ENCODE measurements around the gene DMXL2. TPM values are rescaled to one million over a fixed set of nuclear protein-coding genes. Genes with fewer than 3 reads are reported as not detected.

DMXL2 gene
- total RNA-seq, 1 experiment from 2014 or later: 37.3 TPM

DNA sequence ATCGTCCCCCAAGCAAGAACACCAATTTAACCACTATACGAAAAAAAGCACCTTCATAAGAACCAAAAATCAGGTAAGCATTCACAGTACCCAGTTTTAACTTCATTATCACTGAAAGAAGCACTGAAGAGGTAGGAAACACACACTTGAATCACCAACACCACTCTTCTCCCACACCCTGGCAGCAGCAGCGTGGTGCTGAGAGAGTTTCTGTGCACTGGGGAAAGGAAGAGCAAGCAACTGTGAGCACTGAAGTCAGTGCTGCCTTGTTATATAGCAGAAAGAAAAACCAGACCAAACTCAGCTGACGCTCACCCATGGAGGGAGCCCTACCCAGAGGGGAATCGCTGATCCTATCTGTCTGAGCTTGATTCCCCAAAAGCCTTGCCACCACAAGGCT lies 98.2 kb downstream of the DMXL2 start:
- TF ChIP-seq POLR2AphosphoS5 (IDR thresholded peaks at IDR 0.05; ENCODE audit: low read depth, low read length) (no peak), TCF7L2 (IDR thresholded peaks at IDR 0.05; ENCODE audit: low read depth, low read length) (no peak), SIN3A (IDR thresholded peaks at IDR 0.05; ENCODE audit: borderline replicate concordance, insufficient read depth, low read depth, low read length) (no peak)
- TF ChIP-seq, protein P1, sequence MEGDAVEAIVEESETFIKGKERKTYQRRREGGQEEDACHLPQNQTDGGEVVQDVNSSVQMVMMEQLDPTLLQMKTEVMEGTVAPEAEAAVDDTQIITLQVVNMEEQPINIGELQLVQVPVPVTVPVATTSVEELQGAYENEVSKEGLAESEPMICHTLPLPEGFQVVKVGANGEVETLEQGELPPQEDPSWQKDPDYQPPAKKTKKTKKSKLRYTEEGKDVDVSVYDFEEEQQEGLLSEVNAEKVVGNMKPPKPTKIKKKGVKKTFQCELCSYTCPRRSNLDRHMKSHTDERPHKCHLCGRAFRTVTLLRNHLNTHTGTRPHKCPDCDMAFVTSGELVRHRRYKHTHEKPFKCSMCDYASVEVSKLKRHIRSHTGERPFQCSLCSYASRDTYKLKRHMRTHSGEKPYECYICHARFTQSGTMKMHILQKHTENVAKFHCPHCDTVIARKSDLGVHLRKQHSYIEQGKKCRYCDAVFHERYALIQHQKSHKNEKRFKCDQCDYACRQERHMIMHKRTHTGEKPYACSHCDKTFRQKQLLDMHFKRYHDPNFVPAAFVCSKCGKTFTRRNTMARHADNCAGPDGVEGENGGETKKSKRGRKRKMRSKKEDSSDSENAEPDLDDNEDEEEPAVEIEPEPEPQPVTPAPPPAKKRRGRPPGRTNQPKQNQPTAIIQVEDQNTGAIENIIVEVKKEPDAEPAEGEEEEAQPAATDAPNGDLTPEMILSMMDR (IDR thresholded peaks at IDR 0.05): no peak
- TF ChIP-seq, protein P2, sequence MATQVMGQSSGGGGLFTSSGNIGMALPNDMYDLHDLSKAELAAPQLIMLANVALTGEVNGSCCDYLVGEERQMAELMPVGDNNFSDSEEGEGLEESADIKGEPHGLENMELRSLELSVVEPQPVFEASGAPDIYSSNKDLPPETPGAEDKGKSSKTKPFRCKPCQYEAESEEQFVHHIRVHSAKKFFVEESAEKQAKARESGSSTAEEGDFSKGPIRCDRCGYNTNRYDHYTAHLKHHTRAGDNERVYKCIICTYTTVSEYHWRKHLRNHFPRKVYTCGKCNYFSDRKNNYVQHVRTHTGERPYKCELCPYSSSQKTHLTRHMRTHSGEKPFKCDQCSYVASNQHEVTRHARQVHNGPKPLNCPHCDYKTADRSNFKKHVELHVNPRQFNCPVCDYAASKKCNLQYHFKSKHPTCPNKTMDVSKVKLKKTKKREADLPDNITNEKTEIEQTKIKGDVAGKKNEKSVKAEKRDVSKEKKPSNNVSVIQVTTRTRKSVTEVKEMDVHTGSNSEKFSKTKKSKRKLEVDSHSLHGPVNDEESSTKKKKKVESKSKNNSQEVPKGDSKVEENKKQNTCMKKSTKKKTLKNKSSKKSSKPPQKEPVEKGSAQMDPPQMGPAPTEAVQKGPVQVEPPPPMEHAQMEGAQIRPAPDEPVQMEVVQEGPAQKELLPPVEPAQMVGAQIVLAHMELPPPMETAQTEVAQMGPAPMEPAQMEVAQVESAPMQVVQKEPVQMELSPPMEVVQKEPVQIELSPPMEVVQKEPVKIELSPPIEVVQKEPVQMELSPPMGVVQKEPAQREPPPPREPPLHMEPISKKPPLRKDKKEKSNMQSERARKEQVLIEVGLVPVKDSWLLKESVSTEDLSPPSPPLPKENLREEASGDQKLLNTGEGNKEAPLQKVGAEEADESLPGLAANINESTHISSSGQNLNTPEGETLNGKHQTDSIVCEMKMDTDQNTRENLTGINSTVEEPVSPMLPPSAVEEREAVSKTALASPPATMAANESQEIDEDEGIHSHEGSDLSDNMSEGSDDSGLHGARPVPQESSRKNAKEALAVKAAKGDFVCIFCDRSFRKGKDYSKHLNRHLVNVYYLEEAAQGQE (IDR thresholded peaks at IDR 0.05; ENCODE audit: insufficient read depth in 1 of 2, low read depth in 2 of 2, low read length in 1 of 2): no peak
- H3K4me1 ChIP-seq (ENCODE audit: control insufficient read depth, insufficient read depth, low read length): no peaks in the 10 kb centered on the region
- DNase-seq (ENCODE audit: low read depth, low spot score): no peak
- H3K9me3 ChIP-seq (ENCODE audit: control insufficient read depth, insufficient read depth, low read depth, low read length): no peaks in the 10 kb centered on the region
- CTCF ChIA-PET: interaction anchor here (1.6 kb wide), 1 partner anchor 13 kb away, joined by 3 read pairs; no protein-coding TSS in a partner anchor
- in situ Hi-C loops (cut with HindIII; ENCODE audit: low pct_unique_long_range_greater_than_20kb, low sequenced_read_pairs) (no loop called here), intact Hi-C loops (cut with micrococcal nuclease; ENCODE audit: unreplicated experiment) (no loop called here)
- H3K36me3 ChIP-seq (ENCODE audit: control insufficient read depth, insufficient read depth, low read length): no peaks in the 10 kb centered on the region
- H3K27ac ChIP-seq (ENCODE audit: low read length): no peak overlapping the region
- no peak overlapping the region for H3K4me3 ChIP-seq (ENCODE audit: low read depth in 2 of 2, low read length in 2 of 2)
- POLR2A ChIA-PET: no interaction called here
- no peak for ATAC-seq
- H3K27me3 ChIP-seq (ENCODE audit: control insufficient read depth, insufficient read depth, low read length): no peaks in the 10 kb centered on the region
- BruUV-seq (replicated peaks): no TSS peak

DNA sequence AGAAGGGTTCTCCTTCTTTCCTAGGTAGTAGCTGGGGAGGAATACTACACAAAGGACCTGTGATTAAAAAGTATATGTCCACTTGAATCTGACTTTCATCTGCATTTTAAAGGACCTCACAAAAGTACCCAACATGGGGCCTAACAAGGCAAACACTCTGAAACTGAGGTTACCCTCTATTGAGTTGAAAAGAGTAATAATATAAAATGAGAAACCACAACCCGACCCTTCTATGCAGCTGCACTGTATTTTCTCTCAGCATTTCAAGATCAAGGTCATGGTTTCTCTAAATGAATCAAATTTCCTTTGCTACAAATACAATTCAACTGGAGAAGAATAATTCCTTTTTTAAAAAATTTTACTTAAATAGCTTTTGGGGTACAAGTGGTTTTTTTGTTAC lies 106.3 kb downstream of the DMXL2 start:
- Histone ChIP-seq H3K4me3 (ENCODE audit: low read depth in 2 of 2, low read length in 2 of 2) (no peak overlapping the region), H3K27ac (ENCODE audit: low read length) (no peak overlapping the region), H3K36me3 (ENCODE audit: control insufficient read depth, insufficient read depth, low read length) (peaks cover 2% of the 10 kb centered on the region; the same call in 1 of the 2 replicates), H3K9me3 (ENCODE audit: control insufficient read depth, insufficient read depth, low read depth, low read length) (no peaks in the 10 kb centered on the region), H3K27me3 (ENCODE audit: control insufficient read depth, insufficient read depth, low read length) (no peaks in the 10 kb centered on the region), H3K4me1 (ENCODE audit: control insufficient read depth, insufficient read depth, low read length) (no peaks in the 10 kb centered on the region)
- intact Hi-C loops (cut with micrococcal nuclease; ENCODE audit: unreplicated experiment) (no loop called here), in situ Hi-C loops (cut with HindIII; ENCODE audit: low pct_unique_long_range_greater_than_20kb, low sequenced_read_pairs) (no loop called here)
- TF ChIP-seq SIN3A (IDR thresholded peaks at IDR 0.05; ENCODE audit: borderline replicate concordance, insufficient read depth, low read depth, low read length): no peak
- TF ChIP-seq, protein P2 (IDR thresholded peaks at IDR 0.05; ENCODE audit: insufficient read depth in 1 of 2, low read depth in 2 of 2, low read length in 1 of 2): no peak
- no peak for TF ChIP-seq POLR2AphosphoS5 (IDR thresholded peaks at IDR 0.05; ENCODE audit: low read depth, low read length)
- TF ChIP-seq, protein P1 (IDR thresholded peaks at IDR 0.05): no peak
- TF ChIP-seq TCF7L2 (IDR thresholded peaks at IDR 0.05; ENCODE audit: low read depth, low read length): no peak
- POLR2A ChIA-PET: no interaction called here
- DNase-seq (ENCODE audit: low read depth, low spot score): no peak
- no TSS peak for BruUV-seq (replicated peaks)
- no peak for ATAC-seq
- CTCF ChIA-PET: no interaction called here

Data from Panc1 (cell line).